Prostate gland (tissue), 2 donors: ENCODE data around the gene NFATC3.

Source experiments
- CTCF ChIP-seq, 4 experiments: fragments of 200-600 bp in 2 of 4; fragments of 450-650 bp in 2 of 4; sonication (generic) in 2 of 4; IDR thresholded peaks; 1 replicate in 3 of 4; 2 replicates in 1 of 4; pipeline ENCODE4 v1.5.1; 2016 to 2019; ENCODE audit warnings: antibody characterized with exemption in 4 of 4, mild to moderate bottlenecking in 2 of 4, moderate library complexity in 2 of 4
- POLR2A ChIP-seq: fragments of 450-650 bp; IDR thresholded peaks from one replicate; pipeline ENCODE4 v1.6.1; 2016; ENCODE audit warnings: antibody characterized with exemption, mild to moderate bottlenecking
- POLR2AphosphoS5 ChIP-seq: sonication (generic); formaldehyde crosslinking; IDR thresholded peaks from one replicate; pipeline ENCODE4 v1.6.1; 2017; ENCODE audit warnings: antibody characterized with exemption

- TF ChIP-seq CTCF (IDR thresholded peaks at IDR 0.05) (no peak), POLR2AphosphoS5 (no peak), POLR2A (no peak)
These were observed 116.9 kb downstream of the NFATC3 start for GRCh38 chr16:68202091-68202519.
